ENCODE results near the gene ZGRF1. TPM values are rescaled to one million over a fixed set of nuclear protein-coding genes. Genes with fewer than 3 reads are reported as not detected.
"Not testable (repeated sequence)": the region's sequence is repeated elsewhere in the genome, so short reads cannot be mapped to it uniquely, and the experiment has no call there.

ZGRF1 gene
- total and polyA plus RNA-seq, 9 donors = 1.5 to 6.1 (median 4.5) TPM

DNA sequence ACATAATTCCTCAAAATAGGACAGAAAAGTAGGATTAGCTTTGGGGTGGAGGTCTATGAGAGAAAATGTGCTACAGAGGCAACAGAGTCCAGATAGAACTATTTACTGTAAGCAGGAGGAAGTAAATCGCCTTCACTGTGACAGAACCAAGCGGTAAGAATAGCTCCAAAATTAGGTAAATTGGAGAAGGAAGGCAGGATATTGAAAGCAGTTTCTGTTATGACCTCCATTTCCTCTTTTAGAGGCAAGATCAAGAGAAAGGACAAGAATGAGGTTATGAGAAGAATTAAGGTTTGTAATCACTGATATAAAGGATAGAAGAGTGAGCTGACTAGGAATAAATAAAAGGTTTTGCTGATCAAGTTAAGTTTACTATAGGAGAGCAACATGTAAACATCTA, 76.6 kb downstream of the ZGRF1 start:
- no peak for DNase-seq
- Histone ChIP-seq H3K4me1 (ENCODE audit: insufficient read depth) (no peaks in the 10 kb centered on the region), H3K27ac (no peak overlapping the region), H3K4me3 (no peak overlapping the region), H3K27me3 (no peaks in the 10 kb centered on the region), H3K9me3 (peaks cover 0 to 2% of the 10 kb centered on the region in 2 donors), H3K36me3 (no peaks in the 10 kb centered on the region)
- intact Hi-C loops (cut with DNase I) = no loop called here
- WGBS, 3 donors = 96 to 98% (median 97%) methylated on average over 2 of the region's 2 CpGs
- TF ChIP-seq, protein P1, sequence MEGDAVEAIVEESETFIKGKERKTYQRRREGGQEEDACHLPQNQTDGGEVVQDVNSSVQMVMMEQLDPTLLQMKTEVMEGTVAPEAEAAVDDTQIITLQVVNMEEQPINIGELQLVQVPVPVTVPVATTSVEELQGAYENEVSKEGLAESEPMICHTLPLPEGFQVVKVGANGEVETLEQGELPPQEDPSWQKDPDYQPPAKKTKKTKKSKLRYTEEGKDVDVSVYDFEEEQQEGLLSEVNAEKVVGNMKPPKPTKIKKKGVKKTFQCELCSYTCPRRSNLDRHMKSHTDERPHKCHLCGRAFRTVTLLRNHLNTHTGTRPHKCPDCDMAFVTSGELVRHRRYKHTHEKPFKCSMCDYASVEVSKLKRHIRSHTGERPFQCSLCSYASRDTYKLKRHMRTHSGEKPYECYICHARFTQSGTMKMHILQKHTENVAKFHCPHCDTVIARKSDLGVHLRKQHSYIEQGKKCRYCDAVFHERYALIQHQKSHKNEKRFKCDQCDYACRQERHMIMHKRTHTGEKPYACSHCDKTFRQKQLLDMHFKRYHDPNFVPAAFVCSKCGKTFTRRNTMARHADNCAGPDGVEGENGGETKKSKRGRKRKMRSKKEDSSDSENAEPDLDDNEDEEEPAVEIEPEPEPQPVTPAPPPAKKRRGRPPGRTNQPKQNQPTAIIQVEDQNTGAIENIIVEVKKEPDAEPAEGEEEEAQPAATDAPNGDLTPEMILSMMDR (IDR thresholded peaks at IDR 0.05) = no peak
- TF ChIP-seq EP300 (IDR thresholded peaks at IDR 0.05) = no peak
- TF ChIP-seq POLR2A (IDR thresholded peaks at IDR 0.05) = no peak

DNA sequence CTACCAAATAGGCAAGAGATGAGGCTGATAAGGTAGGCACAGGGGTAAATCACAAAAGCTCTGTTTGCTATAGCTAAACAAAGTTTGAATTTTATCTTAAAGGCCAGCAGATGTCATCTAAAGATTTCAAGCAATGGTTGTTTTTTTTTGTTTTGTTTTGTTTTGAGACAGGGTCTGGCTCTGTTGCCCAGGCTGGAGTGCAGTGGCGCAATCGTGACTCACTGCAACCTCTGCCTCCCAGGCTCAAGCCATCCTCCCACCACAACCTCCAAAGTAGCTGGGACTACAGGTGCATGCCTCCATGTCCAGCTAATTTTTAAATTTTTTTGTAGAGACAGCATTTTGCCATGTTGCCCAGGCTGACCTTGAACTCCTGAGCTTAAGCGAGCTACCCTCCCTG, 77.7 kb downstream of the ZGRF1 start:
- Histone ChIP-seq H3K9me3 (peaks cover 0 to 2% of the 10 kb centered on the region in 2 donors), H3K27me3 (no peaks in the 10 kb centered on the region), H3K27ac (no peak overlapping the region), H3K36me3 (no peaks in the 10 kb centered on the region), H3K4me1 (ENCODE audit: insufficient read depth) (no peaks in the 10 kb centered on the region), H3K4me3 (no peak overlapping the region)
- intact Hi-C loops (cut with DNase I) = no loop called here
- no peak for DNase-seq
- no peak for TF ChIP-seq POLR2A (IDR thresholded peaks at IDR 0.05)
- TF ChIP-seq, protein P1 (IDR thresholded peaks at IDR 0.05) = no peak
- no peak for TF ChIP-seq EP300 (IDR thresholded peaks at IDR 0.05)
- 90 to 92% (median 92%) methylated on average over 3 of the region's 3 CpGs for WGBS, 3 donors

DNA sequence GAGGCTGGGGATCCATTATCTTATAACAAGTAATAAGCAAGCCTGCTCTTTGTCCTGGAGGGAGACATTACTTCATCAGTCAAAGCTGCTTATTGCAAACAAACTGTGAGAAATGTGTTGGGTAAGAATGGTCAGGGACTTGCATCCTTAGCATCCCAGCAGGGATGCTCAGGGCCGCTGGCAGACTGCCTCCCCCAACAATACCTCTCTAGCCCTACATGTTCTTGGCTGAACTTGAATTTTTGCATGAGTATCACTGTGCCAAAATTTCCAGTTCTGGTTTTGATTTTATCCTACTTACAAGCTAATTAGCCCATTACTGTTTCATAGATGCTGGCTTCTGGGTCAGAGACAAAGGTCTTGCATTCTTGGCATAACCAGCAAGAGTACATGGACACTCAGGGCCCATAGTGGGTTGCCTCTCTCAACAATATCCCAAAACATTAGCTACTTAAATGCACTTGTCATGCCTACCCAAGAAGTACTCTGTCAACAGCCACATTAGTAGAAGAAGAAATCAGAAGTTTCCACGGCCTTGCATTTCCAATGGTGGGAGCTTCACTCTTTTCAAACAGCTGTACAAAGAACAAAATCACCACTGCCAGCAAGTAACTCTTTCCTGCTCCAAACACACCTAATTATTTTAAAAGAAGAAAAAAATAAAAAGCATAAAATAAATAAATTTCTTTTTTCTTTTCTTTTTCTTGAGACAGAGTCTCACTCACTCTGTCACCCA, 78.9 kb downstream of the ZGRF1 start:
- TF ChIP-seq EP300 (IDR thresholded peaks at IDR 0.05) (no peak), POLR2A (IDR thresholded peaks at IDR 0.05) (no peak)
- TF ChIP-seq, protein P1 (IDR thresholded peaks at IDR 0.05) = no peak
- peaks cover 0 to 2% of the 10 kb centered on the region in 2 donors for H3K9me3 ChIP-seq
- no peak overlapping the region for H3K27ac ChIP-seq
- no peaks in the 10 kb centered on the region for H3K36me3 ChIP-seq
- DNase-seq = no peak
- intact Hi-C loops (cut with DNase I) = no loop called here
- no peak overlapping the region for H3K4me3 ChIP-seq
- no peaks in the 10 kb centered on the region for H3K4me1 ChIP-seq (ENCODE audit: insufficient read depth)
- H3K27me3 ChIP-seq = no peaks in the 10 kb centered on the region
- 92 to 96% (median 95%) methylated on average over 2 of the region's 2 CpGs for WGBS, 3 donors

DNA sequence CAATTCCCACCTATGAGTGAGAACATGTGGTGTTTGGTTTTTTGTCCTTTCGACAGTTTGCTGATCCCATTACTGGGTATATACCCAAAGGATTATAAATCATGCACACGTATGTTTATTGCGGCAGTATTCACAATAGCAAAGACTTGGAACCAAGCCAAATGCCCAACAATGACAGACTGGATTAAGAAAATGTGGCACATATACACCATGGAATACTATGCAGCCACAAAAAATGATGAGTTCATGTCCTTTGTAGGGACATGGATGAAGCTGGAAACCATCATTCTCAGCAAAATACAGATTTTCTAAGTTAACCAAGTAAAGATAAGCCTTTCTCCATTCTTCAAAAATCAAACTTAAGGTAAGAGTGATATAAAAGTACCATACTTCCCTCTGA, 82.4 kb downstream of the ZGRF1 start:
- H3K27me3 ChIP-seq; DNase-seq; intact Hi-C loops (cut with DNase I); H3K4me3 ChIP-seq; H3K36me3 ChIP-seq; H3K4me1 ChIP-seq (ENCODE audit: insufficient read depth); H3K27ac ChIP-seq; H3K9me3 ChIP-seq: not testable (repeated sequence)
- 94 to 98% (median 95%) methylated on average over 2 to 3 of the region's 3 CpGs for WGBS, 3 donors

DNA sequence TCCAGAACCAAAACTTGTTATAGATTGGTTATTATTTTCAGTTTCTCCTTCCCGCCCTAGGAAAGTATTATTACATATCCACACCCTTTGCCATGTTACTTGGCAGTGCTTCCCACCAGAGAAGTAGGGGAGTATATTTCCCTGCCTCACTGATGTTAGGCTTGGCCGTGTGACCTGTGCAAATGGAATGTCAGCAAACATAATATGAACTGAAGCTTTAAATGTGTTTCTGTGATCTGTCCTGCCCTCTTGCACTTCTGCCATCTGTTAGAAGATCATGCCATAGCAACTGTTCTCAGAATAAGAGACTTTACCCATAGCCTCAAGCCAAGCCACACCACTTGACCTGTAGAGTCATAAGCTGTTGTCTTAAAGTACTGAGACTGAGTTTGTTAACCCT, 84.0 kb downstream of the ZGRF1 start:
- Histone ChIP-seq H3K4me1 (ENCODE audit: insufficient read depth) (no peaks in the 10 kb centered on the region), H3K27ac (no peak overlapping the region), H3K9me3 (no peaks in the 10 kb centered on the region), H3K27me3 (no peaks in the 10 kb centered on the region), H3K4me3 (no peak overlapping the region), H3K36me3 (no peaks in the 10 kb centered on the region)
- DNase-seq = no peak
- WGBS, 3 donors = 14 to 19% (median 17%) methylated on average over 2 of the region's 2 CpGs
- intact Hi-C loops (cut with DNase I) = no loop called here
- TF ChIP-seq EP300 (IDR thresholded peaks at IDR 0.05) = no peak
